ENCODE measurements around the gene NKX1-1. TPM values are rescaled to one million over a fixed set of nuclear protein-coding genes. Genes with fewer than 3 reads are reported as not detected.

Gene NKX1-1
- total and polyA plus RNA-seq, 9 of the 15 experiments (the other 6 are each of a cell fraction or from before 2014, with no cell fraction given), result not detected

DNA sequence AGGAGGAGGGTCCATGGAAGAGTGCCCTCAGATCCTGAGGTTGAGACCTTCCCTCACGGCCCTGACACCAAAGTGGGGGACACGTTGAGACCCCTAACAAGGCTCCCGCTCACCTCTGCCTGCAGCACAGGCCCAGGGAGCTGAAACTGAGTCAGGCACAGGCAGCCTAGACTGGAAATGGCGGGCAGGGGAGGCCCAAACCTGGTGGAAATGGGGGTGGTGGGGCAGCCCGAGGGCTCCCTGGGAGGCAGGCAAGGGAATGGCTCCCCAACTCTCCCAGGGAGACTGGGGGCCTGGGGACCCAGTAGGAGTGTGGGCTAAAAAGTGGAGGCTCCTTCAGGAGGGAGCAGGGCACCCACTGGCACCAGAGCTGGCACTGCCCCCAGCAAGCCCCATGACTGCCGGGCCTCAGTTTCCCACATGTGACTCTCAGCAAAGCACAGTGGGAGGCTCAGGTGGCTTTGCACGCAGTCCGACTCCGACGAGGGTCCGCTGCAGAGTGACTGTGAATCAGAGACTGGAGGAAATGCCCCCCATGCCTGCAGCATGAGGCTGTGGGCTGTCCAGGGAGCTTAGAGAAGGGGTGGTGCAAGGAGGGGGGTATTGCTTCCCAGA is 5.9 kb downstream of the NKX1-1 start:
- ChIA-PET CTCF (ENCODE audit: low intra/inter-chr PET ratio) (interaction anchor here (0.6 kb wide), 1 partner anchor 24 kb away, joined by 3 read pairs; no protein-coding TSS in a partner anchor), POLR2A (interaction anchor here (0.5 to 1.1 kb wide), 2 partner anchors 42 to 384 kb away, joined by 3 read pairs; no protein-coding TSS in a partner anchor)
- Histone ChIP-seq H2AFZ (ENCODE audit: low read depth, low read length) (0 out of 2 replicates have a peak overlapping the region, but pooled peaks have one; percentile 39), H3K9me3 (replicated peaks; ENCODE audit: control insufficient read depth, insufficient read depth, low read depth, low read length) (no peaks in the 10 kb centered on the region), H3K4me3 (no peak overlapping the region), H3K27ac (ENCODE audit: extremely low read depth, low read depth, low read length) (no peak overlapping the region), H3K9me1 (ENCODE audit: control insufficient read depth, insufficient read depth, low read length) (no peaks in the 10 kb centered on the region), H3K27me3 (ENCODE audit: control insufficient read depth in 2 of 2, insufficient read depth in 2 of 2, low read length in 2 of 2) (peaks cover 12 to 45% of the 10 kb centered on the region in 2 experiments; a peak in 3 of 5 replicates), H3K4me1 (replicated peaks in 1 of 2; ENCODE audit: control insufficient read depth in 2 of 2, insufficient read depth in 2 of 2, low read length in 2 of 2) (peaks cover 3 to 36% of the 10 kb centered on the region in 2 experiments; a peak in 3 of 5 replicates), H3K36me3 (ENCODE audit: control insufficient read depth, insufficient read depth, low read length) (no peaks in the 10 kb centered on the region), H3K9ac (ENCODE audit: insufficient read depth in 1 of 2, low read depth in 2 of 2, low read length in 2 of 2) (no peak overlapping the region), H4K20me1 (replicated peaks; ENCODE audit: control insufficient read depth, insufficient read depth, low read length) (no peaks in the 10 kb centered on the region), H3K79me2 (ENCODE audit: control insufficient read depth, insufficient read depth, low read length) (no peaks in the 10 kb centered on the region), H3K4me2 (ENCODE audit: insufficient read depth, low read length) (peak overlapping the region; percentile 25; the same call in 1 of the 2 replicates)
- intact Hi-C loops (cut with micrococcal nuclease), result no loop called here
- in situ Hi-C loops (cut with MboI), result no loop called here
- ATAC-seq, result no peak
- BruUV-seq (replicated peaks), result no TSS peak
- no peak for FAIRE-seq
- no peak for DNase-seq (ENCODE audit: extremely low read depth in 1 of 4, low spot score in 3 of 4)
- WGBS (ENCODE audit: insufficient coverage, low coverage, missing lambda C conversion rate), result 17% methylated on average over 11 of the region's 11 CpGs
- TF ChIP-seq NFATC3 (IDR thresholded peaks at IDR 0.05) (no peak), TAL1 (IDR thresholded peaks at IDR 0.05) (no peak), TFAP4 (CRISPR knock-in tag; IDR thresholded peaks at IDR 0.05; ENCODE audit: borderline replicate concordance) (no peak), FOXO4 (CRISPR knock-in tag; IDR thresholded peaks at IDR 0.05) (no peak), CREBBP (IDR thresholded peaks at IDR 0.05; ENCODE audit: low read depth, low read length) (no peak), FOXA3 (CRISPR knock-in tag; conservative IDR thresholded peaks at IDR 0.05 in 1 of 2, IDR thresholded peaks at IDR 0.05 in 1 of 2) (no peak), RUNX1 (IDR thresholded peaks at IDR 0.05; ENCODE audit: low read depth) (no peak), FOXJ2 (tag; IDR thresholded peaks at IDR 0.05) (no peak)
- TF ChIP-seq, protein P1, sequence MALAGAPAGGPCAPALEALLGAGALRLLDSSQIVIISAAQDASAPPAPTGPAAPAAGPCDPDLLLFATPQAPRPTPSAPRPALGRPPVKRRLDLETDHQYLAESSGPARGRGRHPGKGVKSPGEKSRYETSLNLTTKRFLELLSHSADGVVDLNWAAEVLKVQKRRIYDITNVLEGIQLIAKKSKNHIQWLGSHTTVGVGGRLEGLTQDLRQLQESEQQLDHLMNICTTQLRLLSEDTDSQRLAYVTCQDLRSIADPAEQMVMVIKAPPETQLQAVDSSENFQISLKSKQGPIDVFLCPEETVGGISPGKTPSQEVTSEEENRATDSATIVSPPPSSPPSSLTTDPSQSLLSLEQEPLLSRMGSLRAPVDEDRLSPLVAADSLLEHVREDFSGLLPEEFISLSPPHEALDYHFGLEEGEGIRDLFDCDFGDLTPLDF (CRISPR knock-in tag; IDR thresholded peaks at IDR 0.05), result no peak
- TF ChIP-seq, protein P2, sequence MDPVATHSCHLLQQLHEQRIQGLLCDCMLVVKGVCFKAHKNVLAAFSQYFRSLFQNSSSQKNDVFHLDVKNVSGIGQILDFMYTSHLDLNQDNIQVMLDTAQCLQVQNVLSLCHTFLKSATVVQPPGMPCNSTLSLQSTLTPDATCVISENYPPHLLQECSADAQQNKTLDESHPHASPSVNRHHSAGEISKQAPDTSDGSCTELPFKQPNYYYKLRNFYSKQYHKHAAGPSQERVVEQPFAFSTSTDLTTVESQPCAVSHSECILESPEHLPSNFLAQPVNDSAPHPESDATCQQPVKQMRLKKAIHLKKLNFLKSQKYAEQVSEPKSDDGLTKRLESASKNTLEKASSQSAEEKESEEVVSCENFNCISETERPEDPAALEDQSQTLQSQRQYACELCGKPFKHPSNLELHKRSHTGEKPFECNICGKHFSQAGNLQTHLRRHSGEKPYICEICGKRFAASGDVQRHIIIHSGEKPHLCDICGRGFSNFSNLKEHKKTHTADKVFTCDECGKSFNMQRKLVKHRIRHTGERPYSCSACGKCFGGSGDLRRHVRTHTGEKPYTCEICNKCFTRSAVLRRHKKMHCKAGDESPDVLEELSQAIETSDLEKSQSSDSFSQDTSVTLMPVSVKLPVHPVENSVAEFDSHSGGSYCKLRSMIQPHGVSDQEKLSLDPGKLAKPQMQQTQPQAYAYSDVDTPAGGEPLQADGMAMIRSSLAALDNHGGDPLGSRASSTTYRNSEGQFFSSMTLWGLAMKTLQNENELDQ (CRISPR knock-in tag; IDR thresholded peaks at IDR 0.05; ENCODE audit: borderline replicate concordance), result no peak
- TF ChIP-seq, protein P3, sequence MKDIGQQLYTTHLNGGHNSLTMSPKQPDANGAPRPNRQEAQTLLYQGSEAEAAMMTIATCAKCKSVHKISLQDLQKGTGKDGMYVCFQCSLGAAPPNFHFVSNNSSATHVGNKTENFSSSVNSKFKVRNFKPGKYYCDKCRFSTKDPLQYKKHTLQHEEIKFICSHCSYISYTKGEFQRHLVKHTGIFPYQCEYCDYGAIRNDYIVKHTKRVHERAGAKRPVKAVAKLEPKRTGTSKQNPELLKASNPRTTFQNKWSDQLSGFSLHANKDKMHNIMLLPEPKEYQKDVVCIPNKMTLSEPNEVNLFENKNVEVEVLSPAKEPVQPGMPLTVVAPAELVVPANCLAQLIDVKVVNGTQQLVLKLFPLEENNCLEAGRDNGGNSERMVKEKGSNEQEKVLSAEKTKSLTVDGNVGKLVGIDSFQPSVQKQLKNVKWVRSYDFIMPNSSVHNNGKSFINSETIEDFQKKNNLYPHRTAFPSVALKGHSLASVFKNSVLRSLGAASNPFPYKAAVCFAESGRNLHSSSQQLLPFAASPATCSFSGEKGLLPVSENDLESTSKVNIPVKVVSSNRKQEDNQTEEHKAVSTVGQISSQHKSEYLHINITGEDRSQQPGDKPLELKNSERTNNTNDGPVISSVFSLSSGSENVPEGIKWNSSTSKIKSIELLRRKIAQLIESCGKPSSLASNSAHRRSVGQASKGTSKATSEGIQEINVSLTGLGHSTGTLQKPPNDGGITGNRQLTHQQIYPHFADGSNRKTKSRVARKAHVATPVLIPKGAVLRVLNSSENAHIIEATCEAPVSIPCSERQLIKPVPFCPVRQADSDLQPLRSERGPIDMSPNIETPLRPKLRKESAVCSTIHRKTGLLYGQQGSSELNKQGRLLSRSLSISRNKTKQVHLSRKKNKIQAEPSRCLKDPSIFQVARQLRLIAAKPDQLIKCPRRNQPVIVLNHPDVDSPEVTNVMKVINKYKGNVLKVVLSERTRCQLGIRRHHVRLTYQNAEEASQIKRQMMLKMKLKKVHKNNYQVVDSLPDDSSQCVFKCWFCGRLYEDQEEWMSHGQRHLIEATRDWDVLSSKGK (CRISPR knock-in tag; IDR thresholded peaks at IDR 0.05), result no peak

Data from K562 (cell line).